Caki2 (cell line): ENCODE measurements around the gene SEC23A. TPM values are rescaled to one million over a fixed set of nuclear protein-coding genes. Genes with fewer than 3 reads are reported as not detected.
"Not testable (repeated sequence)": the region's sequence is repeated elsewhere in the genome, so short reads cannot be mapped to it uniquely, and the experiment has no call there.

Experiments used
- DNase-seq: peaks from one replicate; pipeline ENCODE4 v3.0.0-alpha.2; 2015; ENCODE audit warnings: low read depth
- in situ Hi-C: cut with HindIII; loops from 2 replicates; pipeline ENCODE4 v1.10.0; 2016; ENCODE audit warnings: low sequenced_read_pairs, low pct_unique_long_range_greater_than_20kb, mixed read lengths
- total RNA-seq: library from RNA; depleted of rRNA; stranded (reverse); fragments of >200 nt; shearing (Covaris generic); gene quantifications from 2 replicates; pipeline ENCODE4 v1.2.3, GENCODE V29; 2014; ENCODE audit warnings: low replicate concordance; rRNA removed

SEC23A gene
- total RNA-seq = 175 and 232 TPM in 2 replicates

GRCh38 chr14:39102969-39103957 lies at the start of gene SEC23A:
SEC23A (minus strand) TSS chr14:39103235; CDS start chr14:39096118, 7,117 bp downstream.
- DNase-seq = peak; percentile 89
- in situ Hi-C loops = no loop called here

- peak; percentile 30 for DNase-seq
- in situ Hi-C loops = no loop called here
These were observed 42.4 kb upstream of the SEC23A start for GRCh38 chr14:39145266-39145966.

- DNase-seq, in situ Hi-C loops: not testable (repeated sequence)
These were observed 40.2 kb upstream of the SEC23A start for GRCh38 chr14:39143226-39143625.

GRCh38 chr14:39141623-39142022 lies 38.6 kb upstream of the SEC23A start:
- in situ Hi-C loops, DNase-seq: not testable (repeated sequence)

- in situ Hi-C loops = no loop called here
- DNase-seq = no peak
These were observed 37.1 kb upstream of the SEC23A start for GRCh38 chr14:39140170-39140569.

- in situ Hi-C loops = no loop called here
- DNase-seq = no peak
These were observed 35.4 kb upstream of the SEC23A start for GRCh38 chr14:39138440-39138839.

GRCh38 chr14:39137835-39138234 lies 34.8 kb upstream of the SEC23A start:
- DNase-seq, in situ Hi-C loops: not testable (repeated sequence)

GRCh38 chr14:39122330-39123138 lies 19.5 kb upstream of the SEC23A start:
- DNase-seq = no peak
- in situ Hi-C loops = no loop called here

GRCh38 chr14:39114073-39114838 lies 11.2 kb upstream of the SEC23A start, which contains the start of gene GEMIN2:
GEMIN2 (plus strand) TSS chr14:39114323; CDS start chr14:39114339, 16 bp downstream.
- in situ Hi-C loops = no loop called here
- peak; percentile 82 for DNase-seq

GRCh38 chr14:39113685-39114072 lies 10.6 kb upstream of the SEC23A start:
- in situ Hi-C loops = no loop called here

GRCh38 chr14:39109893-39110715 lies 7.1 kb upstream of the SEC23A start:
- in situ Hi-C loops = no loop called here

More at GRCh38 chr14:39113685-39114072, 10.6 kb upstream of the SEC23A start:
- DNase-seq = no peak

GRCh38 chr14:39108791-39109190 lies 5.8 kb upstream of the SEC23A start:
- no peak for DNase-seq
- in situ Hi-C loops = no loop called here

More at GRCh38 chr14:39109893-39110715, 7.1 kb upstream of the SEC23A start:
- no peak for DNase-seq

- in situ Hi-C loops = no loop called here
These were observed 4.6 kb upstream of the SEC23A start for GRCh38 chr14:39107591-39107996.

GRCh38 chr14:39104078-39104801 lies 1.2 kb upstream of the SEC23A start:
- in situ Hi-C loops, DNase-seq: not testable (repeated sequence)

More at GRCh38 chr14:39107591-39107996, 4.6 kb upstream of the SEC23A start:
- peak; percentile 40 for DNase-seq

- in situ Hi-C loops = no loop called here
These were observed 618 bp downstream of the SEC23A start for GRCh38 chr14:39102265-39102968.

More at GRCh38 chr14:39102265-39102968, 618 bp downstream of the SEC23A start:
- DNase-seq = peak; percentile 65
